ENCODE data around the gene AK5.

AK5 gene

DNA sequence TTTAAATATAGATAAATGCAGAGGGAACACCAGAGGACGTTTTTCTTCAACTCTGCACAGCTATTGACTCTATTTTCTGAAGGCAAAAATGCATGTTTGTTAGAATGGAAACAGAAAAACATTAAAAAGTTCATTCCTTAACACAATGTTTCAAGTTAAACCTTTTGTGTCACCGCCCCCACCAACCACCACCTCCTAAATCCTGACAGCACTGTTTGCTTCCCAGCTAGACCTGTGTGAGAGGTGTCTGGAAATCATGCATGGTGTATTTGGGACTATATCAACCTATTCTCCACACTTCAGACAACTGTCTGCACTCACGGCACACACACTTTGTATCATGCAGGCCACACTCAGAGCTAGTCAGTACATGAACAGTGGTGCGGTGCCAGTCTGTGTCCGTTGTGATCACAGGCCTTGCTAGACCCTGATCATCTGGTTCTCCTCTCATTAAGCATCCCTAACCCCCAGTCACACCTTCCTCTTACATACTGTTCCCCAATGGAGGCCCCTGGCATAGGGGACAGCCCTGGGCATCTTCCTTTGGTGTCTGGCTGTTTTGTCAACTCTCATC is 276.9 kb downstream of the AK5 start:
- no peaks in the 10 kb centered on the region for H3K9me3 ChIP-seq (ENCODE audit: insufficient read depth, low read length)
- no peaks in the 10 kb centered on the region for H3K27me3 ChIP-seq (ENCODE audit: low read depth, low read length)
- TF ChIP-seq, protein P1, sequence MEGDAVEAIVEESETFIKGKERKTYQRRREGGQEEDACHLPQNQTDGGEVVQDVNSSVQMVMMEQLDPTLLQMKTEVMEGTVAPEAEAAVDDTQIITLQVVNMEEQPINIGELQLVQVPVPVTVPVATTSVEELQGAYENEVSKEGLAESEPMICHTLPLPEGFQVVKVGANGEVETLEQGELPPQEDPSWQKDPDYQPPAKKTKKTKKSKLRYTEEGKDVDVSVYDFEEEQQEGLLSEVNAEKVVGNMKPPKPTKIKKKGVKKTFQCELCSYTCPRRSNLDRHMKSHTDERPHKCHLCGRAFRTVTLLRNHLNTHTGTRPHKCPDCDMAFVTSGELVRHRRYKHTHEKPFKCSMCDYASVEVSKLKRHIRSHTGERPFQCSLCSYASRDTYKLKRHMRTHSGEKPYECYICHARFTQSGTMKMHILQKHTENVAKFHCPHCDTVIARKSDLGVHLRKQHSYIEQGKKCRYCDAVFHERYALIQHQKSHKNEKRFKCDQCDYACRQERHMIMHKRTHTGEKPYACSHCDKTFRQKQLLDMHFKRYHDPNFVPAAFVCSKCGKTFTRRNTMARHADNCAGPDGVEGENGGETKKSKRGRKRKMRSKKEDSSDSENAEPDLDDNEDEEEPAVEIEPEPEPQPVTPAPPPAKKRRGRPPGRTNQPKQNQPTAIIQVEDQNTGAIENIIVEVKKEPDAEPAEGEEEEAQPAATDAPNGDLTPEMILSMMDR (IDR thresholded peaks at IDR 0.05; ENCODE audit: low read depth, low read length) = no peak
- no peak for TF ChIP-seq EZH2phosphoT487 (IDR thresholded peaks at IDR 0.05; ENCODE audit: low read depth)
- H3K9ac ChIP-seq (ENCODE audit: low read length) = no peak overlapping the region
- H3K27ac ChIP-seq (ENCODE audit: low read length) = no peak overlapping the region
- H2AFZ ChIP-seq (ENCODE audit: low read depth, low read length) = no peak overlapping the region
- peaks cover 14% of the 10 kb centered on the region for H3K4me1 ChIP-seq (ENCODE audit: low read length)
- no peak overlapping the region for H3K4me2 ChIP-seq (ENCODE audit: low read length)
- no peak overlapping the region for H3K4me3 ChIP-seq (ENCODE audit: low read length)
- H4K20me1 ChIP-seq (ENCODE audit: insufficient read depth, low read length) = no peaks in the 10 kb centered on the region
- no peaks in the 10 kb centered on the region for H3K36me3 ChIP-seq (replicated peaks; ENCODE audit: low read depth, low read length)
- H3K79me2 ChIP-seq (ENCODE audit: low read length) = no peaks in the 10 kb centered on the region

DNA sequence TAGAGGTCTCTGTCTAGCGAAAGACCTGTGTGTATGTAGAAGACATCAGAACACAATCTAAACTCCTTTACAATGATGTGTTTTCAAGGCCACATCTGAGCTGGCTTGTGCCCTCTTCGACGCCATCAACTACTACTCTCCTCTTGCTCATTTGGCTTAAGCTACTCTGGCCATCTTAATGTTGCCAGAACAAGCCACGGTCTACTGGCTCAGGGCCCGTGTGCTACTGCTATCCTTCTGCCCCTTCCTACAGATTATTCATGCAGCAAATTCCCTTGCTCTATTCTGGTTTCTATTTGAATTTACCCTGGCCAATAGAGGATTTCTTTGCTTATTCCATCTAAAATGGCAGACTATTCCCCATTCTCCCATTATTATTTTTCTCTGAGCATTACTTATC is 278.9 kb downstream of the AK5 start:
- Histone ChIP-seq H3K4me2 (ENCODE audit: low read length) (no peak overlapping the region), H3K9ac (ENCODE audit: low read length) (no peak overlapping the region), H4K20me1 (ENCODE audit: insufficient read depth, low read length) (no peaks in the 10 kb centered on the region), H3K27ac (ENCODE audit: low read length) (no peak overlapping the region), H3K4me3 (ENCODE audit: low read length) (no peak overlapping the region), H3K4me1 (ENCODE audit: low read length) (peaks cover 14% of the 10 kb centered on the region), H3K79me2 (ENCODE audit: low read length) (no peaks in the 10 kb centered on the region), H3K36me3 (replicated peaks; ENCODE audit: low read depth, low read length) (peaks cover under 1% of the 10 kb centered on the region), H3K9me3 (ENCODE audit: insufficient read depth, low read length) (no peaks in the 10 kb centered on the region), H2AFZ (ENCODE audit: low read depth, low read length) (no peak overlapping the region), H3K27me3 (ENCODE audit: low read depth, low read length) (no peaks in the 10 kb centered on the region)
- TF ChIP-seq EZH2phosphoT487 (IDR thresholded peaks at IDR 0.05; ENCODE audit: low read depth) = no peak
- TF ChIP-seq, protein P1 (IDR thresholded peaks at IDR 0.05; ENCODE audit: low read depth, low read length) = no peak

DNA sequence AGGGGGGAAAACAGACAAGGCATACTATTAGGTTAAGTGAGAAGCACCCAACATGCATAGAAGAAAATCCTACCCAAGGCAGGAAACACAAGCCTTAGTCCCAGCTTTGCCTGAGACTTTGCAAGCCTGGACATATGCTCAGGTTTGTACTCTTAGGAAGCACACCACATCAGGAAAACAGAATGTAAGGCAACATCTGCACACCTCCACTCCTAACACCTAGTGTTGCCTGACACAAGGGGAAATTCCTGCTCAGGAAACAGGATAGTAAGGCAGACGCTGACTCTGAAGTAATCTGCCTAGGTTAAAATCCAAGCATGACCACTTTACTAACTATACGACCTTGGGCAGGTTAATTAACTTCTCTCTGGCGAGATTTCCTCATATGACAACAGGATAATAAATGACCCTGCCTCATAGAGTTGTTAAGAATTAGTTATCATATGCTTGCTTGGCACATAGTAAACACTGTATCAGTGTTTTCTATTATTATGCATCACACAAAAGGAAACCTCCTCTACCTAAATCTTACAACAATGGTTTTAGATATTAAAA is 280.9 kb downstream of the AK5 start:
- Histone ChIP-seq H3K27me3 (ENCODE audit: low read depth, low read length) (no peaks in the 10 kb centered on the region), H3K4me2 (ENCODE audit: low read length) (no peak overlapping the region), H2AFZ (ENCODE audit: low read depth, low read length) (no peak overlapping the region), H3K36me3 (replicated peaks; ENCODE audit: low read depth, low read length) (peaks cover 4% of the 10 kb centered on the region), H3K4me3 (ENCODE audit: low read length) (no peak overlapping the region), H3K4me1 (ENCODE audit: low read length) (peaks cover 14% of the 10 kb centered on the region), H3K9ac (ENCODE audit: low read length) (no peak overlapping the region), H3K79me2 (ENCODE audit: low read length) (no peaks in the 10 kb centered on the region), H3K9me3 (ENCODE audit: insufficient read depth, low read length) (no peaks in the 10 kb centered on the region), H3K27ac (ENCODE audit: low read length) (no peak overlapping the region), H4K20me1 (ENCODE audit: insufficient read depth, low read length) (no peaks in the 10 kb centered on the region)
- TF ChIP-seq EZH2phosphoT487 (IDR thresholded peaks at IDR 0.05; ENCODE audit: low read depth) = no peak
- TF ChIP-seq, protein P1 (IDR thresholded peaks at IDR 0.05; ENCODE audit: low read depth, low read length) = no peak

DNA sequence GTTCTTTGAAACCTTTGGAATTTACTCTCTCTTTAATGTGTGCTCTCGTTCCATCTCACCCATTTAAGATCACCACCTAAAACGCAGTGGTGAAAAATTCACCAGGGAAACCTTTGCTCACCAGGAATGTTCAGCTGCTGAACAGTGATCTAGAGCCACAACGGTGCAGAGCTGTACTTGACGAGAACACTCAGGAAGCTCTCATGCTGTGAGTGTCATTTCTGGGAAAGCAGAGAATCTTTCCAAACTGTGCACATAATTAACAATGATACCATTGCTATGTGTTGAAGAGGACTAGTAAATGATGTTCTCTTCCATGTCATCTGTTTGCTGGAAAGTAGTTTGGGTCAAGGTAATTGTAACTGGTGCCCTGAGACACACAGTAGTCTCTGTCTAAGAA is 283.5 kb downstream of the AK5 start:
- H3K27ac ChIP-seq (ENCODE audit: low read length) = no peak overlapping the region
- no peak overlapping the region for H2AFZ ChIP-seq (ENCODE audit: low read depth, low read length)

More for the DNA sequence above, 283.5 kb downstream of the AK5 start:
- no peaks in the 10 kb centered on the region for H3K9me3 ChIP-seq (ENCODE audit: insufficient read depth, low read length)
- TF ChIP-seq EZH2phosphoT487 (IDR thresholded peaks at IDR 0.05; ENCODE audit: low read depth) = no peak
- TF ChIP-seq, protein P1 (IDR thresholded peaks at IDR 0.05; ENCODE audit: low read depth, low read length) = no peak
- no peaks in the 10 kb centered on the region for H4K20me1 ChIP-seq (ENCODE audit: insufficient read depth, low read length)
- no peak overlapping the region for H3K4me2 ChIP-seq (ENCODE audit: low read length)
- peaks cover 6% of the 10 kb centered on the region for H3K4me1 ChIP-seq (ENCODE audit: low read length)
- H3K36me3 ChIP-seq (replicated peaks; ENCODE audit: low read depth, low read length) = peaks cover 4% of the 10 kb centered on the region
- no peaks in the 10 kb centered on the region for H3K79me2 ChIP-seq (ENCODE audit: low read length)
- no peak overlapping the region for H3K9ac ChIP-seq (ENCODE audit: low read length)
- no peak overlapping the region for H3K4me3 ChIP-seq (ENCODE audit: low read length)
- H3K27me3 ChIP-seq (ENCODE audit: low read depth, low read length) = no peaks in the 10 kb centered on the region

Measured in OCI-LY3 (cell line).